Tibial artery (tissue), 4 donors: Measurements from ENCODE around the gene TCFL5.
"Not testable (repeated sequence)": the region's sequence is repeated elsewhere in the genome, so short reads cannot be mapped to it uniquely, and the experiment has no call there.

Experiments used
- DNase-seq, 2 donors: peaks; one replicate each; pipeline ENCODE4 v3.0.0-alpha.2; 2019
- H3K27ac ChIP-seq, 2 donors: fragments of 200-600 bp; sonication (generic) in 1 of 2; 1 replicate in 1 of 2; 2 replicates in 1 of 2; pipeline ENCODE4 v1.5.1; 2018 to 2019; ENCODE audit warnings: mild to moderate bottlenecking in 1 of 2
- H3K27me3 ChIP-seq, 2 donors: fragments of 200-600 bp; sonication (generic) in 1 of 2; one replicate each; pipeline versions ENCODE4 v1.5.1 to v1.6.0; 2016 to 2019
- H3K36me3 ChIP-seq, 3 donors: fragments of 200-600 bp; sonication (generic) in 2 of 3; one replicate each; pipeline ENCODE4 v1.5.1; 2016 to 2019; ENCODE audit warnings: mild to moderate bottlenecking in 2 of 3
- H3K4me1 ChIP-seq, 4 donors: fragments of 200-600 bp; sonication (generic) in 2 of 4; 1 replicate in 3 of 4; 2 replicates in 1 of 4; pipeline ENCODE4 v1.5.1; 2016 to 2019
- H3K4me3 ChIP-seq, 2 donors: fragments of 200-600 bp; sonication (generic) in 1 of 2; 1 replicate in 1 of 2; 2 replicates in 1 of 2; pipeline ENCODE4 v1.5.1; 2018 to 2019; ENCODE audit warnings: mild to moderate bottlenecking in 2 of 2
- H3K9me3 ChIP-seq, 3 donors: fragments of 200-600 bp; sonication (generic) in 1 of 3; one replicate each; pipeline ENCODE4 v1.5.1; 2016 to 2019
- CTCF ChIP-seq, 2 experiments: fragments of 200-600 bp in 1 of 2; fragments of 450-650 bp in 1 of 2; IDR thresholded peaks; one replicate each; pipeline ENCODE4 v1.5.1; 2017 to 2019; ENCODE audit warnings: antibody characterized with exemption in 2 of 2, mild to moderate bottlenecking in 1 of 2, moderate library complexity in 1 of 2
- intact Hi-C: fragments of 100-400 bp; cut with DNase I; formaldehyde crosslinking; loops from one replicate; pipeline ENCODE4 v1.15.0; 2023; ENCODE audit warnings: low total_unique reads

The TCFL5 gene

DNA sequence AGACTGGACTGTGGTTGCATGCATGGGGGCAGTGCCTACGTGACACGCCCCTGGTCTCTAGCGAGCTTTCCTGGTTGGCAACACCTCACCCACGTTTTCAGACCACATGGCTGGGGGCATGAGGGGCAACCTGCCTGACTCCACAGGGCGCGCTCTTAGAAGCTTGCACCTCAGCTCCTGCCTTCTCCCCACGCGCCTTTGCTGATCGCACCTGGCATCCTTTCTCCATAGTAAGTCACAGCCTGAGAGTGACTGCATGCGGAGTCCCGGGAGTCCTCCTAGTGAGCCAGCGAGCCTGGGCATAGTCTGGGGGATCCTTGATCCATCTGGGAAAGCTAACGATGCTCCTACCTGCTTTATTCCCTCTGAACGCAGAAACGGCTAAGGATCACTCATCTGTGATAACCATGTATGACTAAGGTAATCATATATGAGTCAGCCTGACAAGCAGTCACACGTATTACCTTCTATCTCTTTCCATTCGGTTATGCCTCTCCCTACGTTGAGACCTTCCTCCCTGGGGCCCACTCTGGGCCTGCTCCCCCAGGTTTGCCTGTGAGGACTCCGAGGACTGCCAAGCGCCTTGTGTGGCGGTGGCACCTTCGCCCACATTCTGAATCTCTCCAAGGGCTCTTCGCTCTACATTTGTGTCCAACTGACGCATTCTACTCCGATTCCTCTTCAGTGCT is 4.5 kb downstream of the TCFL5 start:
- intact Hi-C loops, result no loop called here
- no peaks in the 10 kb centered on the region for H3K27me3 ChIP-seq
- no peak for DNase-seq

GRCh38 chr20:62855120-62855519 is 6.5 kb downstream of the TCFL5 start:
- Histone ChIP-seq H3K36me3 (peaks cover 6 to 26% (median 24%) of the 10 kb centered on the region in 3 donors), H3K27me3 (no peaks in the 10 kb centered on the region), H3K4me3 (no peak overlapping the region), H3K9me3 (no peaks in the 10 kb centered on the region), H3K4me1 (peaks cover 0 to 7% (median 5%) of the 10 kb centered on the region in 4 donors), H3K27ac (no peak overlapping the region)
- intact Hi-C loops, result no loop called here
- TF ChIP-seq CTCF (IDR thresholded peaks at IDR 0.05), result no peak
- no peak for DNase-seq

More for the DNA sequence above, 4.5 kb downstream of the TCFL5 start:
- no peaks in the 10 kb centered on the region for H3K9me3 ChIP-seq
- no peak for TF ChIP-seq CTCF (IDR thresholded peaks at IDR 0.05)
- no peak overlapping the region for H3K4me3 ChIP-seq
- H3K36me3 ChIP-seq, result peaks cover 6 to 26% (median 21%) of the 10 kb centered on the region in 3 donors
- H3K4me1 ChIP-seq, result peaks cover 0 to 13% (median 12%) of the 10 kb centered on the region in 4 donors
- H3K27ac ChIP-seq, result no peak overlapping the region

- no peak overlapping the region for H3K27ac ChIP-seq
- no peak overlapping the region for H3K4me3 ChIP-seq
- TF ChIP-seq CTCF (IDR thresholded peaks at IDR 0.05), result no peak
- no peaks in the 10 kb centered on the region for H3K27me3 ChIP-seq
- no peak for DNase-seq
- H3K36me3 ChIP-seq, result peaks cover 6 to 26% (median 24%) of the 10 kb centered on the region in 3 donors
- no peaks in the 10 kb centered on the region for H3K4me1 ChIP-seq
- intact Hi-C loops, result no loop called here
- H3K9me3 ChIP-seq, result no peaks in the 10 kb centered on the region
Measured at GRCh38 chr20:62854121-62854520, 7.5 kb downstream of the TCFL5 start.

GRCh38 chr20:62853304-62853703 is 8.3 kb downstream of the TCFL5 start:
- intact Hi-C loops, H3K27ac ChIP-seq, DNase-seq, H3K27me3 ChIP-seq, H3K4me1 ChIP-seq, H3K4me3 ChIP-seq, H3K9me3 ChIP-seq: not testable (repeated sequence)
- H3K36me3 ChIP-seq, result peaks cover 6 to 26% (median 24%) of the 10 kb centered on the region in 3 donors

DNA sequence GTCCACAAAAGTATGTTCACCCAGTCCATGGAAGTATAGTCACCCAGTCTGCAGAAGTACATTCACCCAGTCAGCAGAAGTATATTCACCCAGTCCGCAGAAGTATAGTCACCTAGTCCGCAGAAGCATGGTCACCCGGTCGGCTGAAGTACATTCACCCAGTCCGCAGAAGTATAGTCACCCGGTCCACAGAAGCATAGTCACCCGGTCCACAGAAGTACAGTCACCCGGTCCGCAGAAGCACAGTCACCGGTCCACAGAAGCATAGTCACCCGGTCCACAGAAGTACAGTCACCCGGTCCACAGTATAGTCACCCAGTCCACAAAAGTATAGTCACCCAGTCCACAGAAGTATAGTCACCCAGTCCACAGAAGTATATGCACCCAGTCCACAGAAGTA is 8.8 kb downstream of the TCFL5 start:
- DNase-seq, result no peak
- H3K9me3 ChIP-seq, result no peaks in the 10 kb centered on the region
- no peaks in the 10 kb centered on the region for H3K27me3 ChIP-seq
- no peak overlapping the region for H3K27ac ChIP-seq
- H3K4me3 ChIP-seq, result no peak overlapping the region
- no peak for TF ChIP-seq CTCF (IDR thresholded peaks at IDR 0.05)
- no peaks in the 10 kb centered on the region for H3K4me1 ChIP-seq
- peaks cover 6 to 26% (median 24%) of the 10 kb centered on the region in 3 donors for H3K36me3 ChIP-seq
- intact Hi-C loops, result no loop called here

DNA sequence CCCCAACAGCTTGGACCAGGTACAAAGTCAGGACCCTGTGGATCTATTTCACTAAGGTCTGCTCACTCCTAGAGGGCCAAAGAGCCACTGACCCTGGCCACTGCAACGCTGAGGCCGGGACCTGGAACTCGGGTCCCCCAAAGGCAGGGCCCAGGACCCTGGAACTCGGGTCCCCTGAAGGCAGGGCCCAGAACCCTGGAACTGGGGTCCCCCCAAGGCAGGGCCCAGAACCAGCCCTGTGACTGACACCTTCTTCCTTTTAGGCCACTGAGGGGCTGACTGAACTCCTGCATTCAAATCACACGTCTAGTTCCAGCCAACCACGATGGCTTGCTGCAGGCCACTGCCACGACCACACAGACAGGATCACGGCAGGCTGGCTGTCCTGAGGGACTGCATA is 9.4 kb downstream of the TCFL5 start:
- H3K9me3 ChIP-seq, result no peaks in the 10 kb centered on the region
- no peak for TF ChIP-seq CTCF (IDR thresholded peaks at IDR 0.05)
- intact Hi-C loops, result no loop called here
- H3K4me1 ChIP-seq, result no peaks in the 10 kb centered on the region
- no peaks in the 10 kb centered on the region for H3K27me3 ChIP-seq
- no peak overlapping the region for H3K4me3 ChIP-seq
- peaks cover 6 to 26% (median 21%) of the 10 kb centered on the region in 3 donors for H3K36me3 ChIP-seq
- no peak overlapping the region for H3K27ac ChIP-seq
- no peak for DNase-seq
